HepG2 (cell line): ENCODE data around the gene ZNF765. TPM values are rescaled to one million over a fixed set of nuclear protein-coding genes. Genes with fewer than 3 reads are reported as not detected.

ENCODE experiments used
- AGO2 ChIP-seq: fragments of 200-400 bp; formaldehyde crosslinking; optimal IDR thresholded peaks from 2 replicates; pipeline ENCODE3; 2017; ENCODE audit warnings: mild to moderate bottlenecking, low read depth, low read length, moderate library complexity
- EED ChIP-seq: sonication (generic); formaldehyde crosslinking; IDR thresholded peaks from 2 replicates; pipeline ENCODE4 v1.5.0; 2020; ENCODE audit warnings: mild to moderate bottlenecking, missing genetic modification reagents
- KAT8 ChIP-seq: IDR thresholded peaks from 2 replicates; pipeline ENCODE4 v1.6.1; 2016; ENCODE audit warnings: missing genetic modification reagents, missing compliant biosample characterization
- YY1 ChIP-seq: IDR thresholded peaks from 2 replicates; pipeline ENCODE4 v1.6.1; 2011; ENCODE audit warnings: low read length, low read depth, moderate library complexity, mild to moderate bottlenecking; ENCODE audit not compliant: insufficient read depth, insufficient replicate concordance
- polyA plus RNA-seq, 8 experiments: library from polyadenylated mRNA; depleted of rRNA in 3 of 8; stranded (reverse) in 7 of 8; unstranded in 1 of 8; fragments of >200 nt; fragmentation: Illumina TruSeq in 4 of 8; extraction: Trizol in 4 of 8; gene quantifications; 2 replicates each; pipeline versions ENCODE4 v1.2.1 to v1.2.3, GENCODE V29; 2011 to 2016; ENCODE audit warnings: low read depth in 4 of 8, missing spikeins in 1 of 8, mixed read lengths in 1 of 8; ENCODE audit not compliant: insufficient read depth in 1 of 8
- total RNA-seq, 5 experiments: library from RNA; depleted of rRNA; stranded (reverse); fragments of >200 nt; fragmentation: Illumina TruSeq; extraction: Trizol; gene quantifications; 2 replicates each; pipeline ENCODE4 v1.2.3, GENCODE V29; 2016; ENCODE audit warnings: low read depth in 1 of 5
- TF ChIP-seq, protein P1 (sequence below), 2 experiments: fragments of 450-650 bp in 1 of 2; sonication (generic) in 1 of 2; formaldehyde crosslinking in 1 of 2; IDR thresholded peaks; 2 replicates each; pipeline versions ENCODE4 v1.6.1 to v1.8.0; 2016 to 2022; ENCODE audit warnings: antibody characterized with exemption in 1 of 2, mild to moderate bottlenecking in 1 of 2, missing genetic modification reagents in 1 of 2
- TF ChIP-seq, protein P2 (sequence below): sonication (generic); formaldehyde crosslinking; IDR thresholded peaks from 2 replicates; pipeline ENCODE4 v1.5.1; 2020; ENCODE audit warnings: mild to moderate bottlenecking, missing genetic modification reagents, moderate library complexity

Gene ZNF765
- total and polyA plus RNA-seq, 2 of the 13 experiments (the other 11 are each of a cell fraction or from before 2014, with no cell fraction given) = 5.0 to 14.5 TPM

DNA sequence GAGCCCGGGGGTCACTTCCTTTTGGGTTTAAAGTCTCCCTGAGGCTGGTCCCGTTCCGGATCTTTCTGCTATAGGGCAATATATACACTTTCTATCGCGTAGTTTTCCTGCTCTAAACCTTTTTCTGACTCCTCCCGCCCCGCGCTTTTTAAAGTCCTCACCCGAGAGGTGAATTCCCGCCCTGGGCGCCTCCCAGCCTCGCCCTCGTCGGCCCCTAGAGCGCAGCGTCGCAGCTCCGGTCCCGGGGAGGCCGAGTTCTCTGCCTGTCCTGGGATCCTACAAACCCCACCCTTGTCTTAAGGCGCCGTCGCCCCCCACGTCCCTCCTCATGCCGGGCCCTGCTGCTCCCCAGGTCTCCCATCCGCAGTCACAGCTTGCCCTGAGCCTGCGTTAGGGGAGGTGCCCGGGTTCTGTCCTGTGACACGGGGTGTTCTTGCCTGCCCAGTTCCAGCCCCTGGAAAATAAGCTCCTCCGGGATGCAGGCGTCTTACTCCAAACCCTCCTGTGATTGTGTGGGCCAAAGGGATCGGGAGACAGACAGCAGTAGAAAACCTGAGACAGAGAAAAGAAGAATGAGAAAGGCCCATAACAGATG is 29.0 kb upstream of the ZNF765 start (continued):
- TF ChIP-seq, protein P1, sequence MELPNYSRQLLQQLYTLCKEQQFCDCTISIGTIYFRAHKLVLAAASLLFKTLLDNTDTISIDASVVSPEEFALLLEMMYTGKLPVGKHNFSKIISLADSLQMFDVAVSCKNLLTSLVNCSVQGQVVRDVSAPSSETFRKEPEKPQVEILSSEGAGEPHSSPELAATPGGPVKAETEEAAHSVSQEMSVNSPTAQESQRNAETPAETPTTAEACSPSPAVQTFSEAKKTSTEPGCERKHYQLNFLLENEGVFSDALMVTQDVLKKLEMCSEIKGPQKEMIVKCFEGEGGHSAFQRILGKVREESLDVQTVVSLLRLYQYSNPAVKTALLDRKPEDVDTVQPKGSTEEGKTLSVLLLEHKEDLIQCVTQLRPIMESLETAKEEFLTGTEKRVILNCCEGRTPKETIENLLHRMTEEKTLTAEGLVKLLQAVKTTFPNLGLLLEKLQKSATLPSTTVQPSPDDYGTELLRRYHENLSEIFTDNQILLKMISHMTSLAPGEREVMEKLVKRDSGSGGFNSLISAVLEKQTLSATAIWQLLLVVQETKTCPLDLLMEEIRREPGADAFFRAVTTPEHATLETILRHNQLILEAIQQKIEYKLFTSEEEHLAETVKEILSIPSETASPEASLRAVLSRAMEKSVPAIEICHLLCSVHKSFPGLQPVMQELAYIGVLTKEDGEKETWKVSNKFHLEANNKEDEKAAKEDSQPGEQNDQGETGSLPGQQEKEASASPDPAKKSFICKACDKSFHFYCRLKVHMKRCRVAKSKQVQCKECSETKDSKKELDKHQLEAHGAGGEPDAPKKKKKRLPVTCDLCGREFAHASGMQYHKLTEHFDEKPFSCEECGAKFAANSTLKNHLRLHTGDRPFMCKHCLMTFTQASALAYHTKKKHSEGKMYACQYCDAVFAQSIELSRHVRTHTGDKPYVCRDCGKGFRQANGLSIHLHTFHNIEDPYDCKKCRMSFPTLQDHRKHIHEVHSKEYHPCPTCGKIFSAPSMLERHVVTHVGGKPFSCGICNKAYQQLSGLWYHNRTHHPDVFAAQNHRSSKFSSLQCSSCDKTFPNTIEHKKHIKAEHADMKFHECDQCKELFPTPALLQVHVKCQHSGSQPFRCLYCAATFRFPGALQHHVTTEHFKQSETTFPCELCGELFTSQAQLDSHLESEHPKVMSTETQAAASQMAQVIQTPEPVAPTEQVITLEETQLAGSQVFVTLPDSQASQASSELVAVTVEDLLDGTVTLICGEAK (IDR thresholded peaks at IDR 0.05) = no peak
- TF ChIP-seq, protein P1 (CRISPR knock-in tag; IDR thresholded peaks at IDR 0.05) = no peak
- TF ChIP-seq AGO2 (no peak), YY1 (no peak), KAT8 (CRISPR knock-in tag) (no peak; the same call in 1 of the 2 replicates), EED (CRISPR knock-in tag) (no peak)
- TF ChIP-seq, protein P2, sequence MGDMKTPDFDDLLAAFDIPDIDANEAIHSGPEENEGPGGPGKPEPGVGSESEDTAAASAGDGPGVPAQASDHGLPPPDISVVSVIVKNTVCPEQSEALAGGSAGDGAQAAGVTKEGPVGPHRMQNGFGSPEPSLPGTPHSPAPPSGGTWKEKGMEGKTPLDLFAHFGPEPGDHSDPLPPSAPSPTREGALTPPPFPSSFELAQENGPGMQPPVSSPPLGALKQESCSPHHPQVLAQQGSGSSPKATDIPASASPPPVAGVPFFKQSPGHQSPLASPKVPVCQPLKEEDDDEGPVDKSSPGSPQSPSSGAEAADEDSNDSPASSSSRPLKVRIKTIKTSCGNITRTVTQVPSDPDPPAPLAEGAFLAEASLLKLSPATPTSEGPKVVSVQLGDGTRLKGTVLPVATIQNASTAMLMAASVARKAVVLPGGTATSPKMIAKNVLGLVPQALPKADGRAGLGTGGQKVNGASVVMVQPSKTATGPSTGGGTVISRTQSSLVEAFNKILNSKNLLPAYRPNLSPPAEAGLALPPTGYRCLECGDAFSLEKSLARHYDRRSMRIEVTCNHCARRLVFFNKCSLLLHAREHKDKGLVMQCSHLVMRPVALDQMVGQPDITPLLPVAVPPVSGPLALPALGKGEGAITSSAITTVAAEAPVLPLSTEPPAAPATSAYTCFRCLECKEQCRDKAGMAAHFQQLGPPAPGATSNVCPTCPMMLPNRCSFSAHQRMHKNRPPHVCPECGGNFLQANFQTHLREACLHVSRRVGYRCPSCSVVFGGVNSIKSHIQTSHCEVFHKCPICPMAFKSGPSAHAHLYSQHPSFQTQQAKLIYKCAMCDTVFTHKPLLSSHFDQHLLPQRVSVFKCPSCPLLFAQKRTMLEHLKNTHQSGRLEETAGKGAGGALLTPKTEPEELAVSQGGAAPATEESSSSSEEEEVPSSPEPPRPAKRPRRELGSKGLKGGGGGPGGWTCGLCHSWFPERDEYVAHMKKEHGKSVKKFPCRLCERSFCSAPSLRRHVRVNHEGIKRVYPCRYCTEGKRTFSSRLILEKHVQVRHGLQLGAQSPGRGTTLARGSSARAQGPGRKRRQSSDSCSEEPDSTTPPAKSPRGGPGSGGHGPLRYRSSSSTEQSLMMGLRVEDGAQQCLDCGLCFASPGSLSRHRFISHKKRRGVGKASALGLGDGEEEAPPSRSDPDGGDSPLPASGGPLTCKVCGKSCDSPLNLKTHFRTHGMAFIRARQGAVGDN (CRISPR knock-in tag) = peak; percentile 45
